ENCODE results near the gene SRP14.
A peak's percentile ranks its signal among the peaks of the same experiment; 100 is the strongest.

Gene SRP14

GRCh38 chr15:40053831-40054604, 15.0 kb upstream of the SRP14 start:
- DNase-seq (ENCODE audit: low read depth): peak; percentile 47
- TF ChIP-seq POLR2A (IDR thresholded peaks at IDR 0.05; ENCODE audit: extremely low read depth, insufficient read length) (no peak), CTCF (IDR thresholded peaks at IDR 0.05; ENCODE audit: low read depth, low read length) (no peak), MAX (IDR thresholded peaks at IDR 0.05; ENCODE audit: low read depth, low read length) (no peak), MYC (IDR thresholded peaks at IDR 0.05; ENCODE audit: low read depth, low read length) (no peak)
- no peak overlapping the region for H3K4me3 ChIP-seq (ENCODE audit: low read depth, low read length)

- H3K4me3 ChIP-seq (ENCODE audit: low read depth, low read length): no peak overlapping the region
- TF ChIP-seq CTCF (IDR thresholded peaks at IDR 0.05; ENCODE audit: low read depth, low read length): no peak
- DNase-seq (ENCODE audit: low read depth): peak; percentile 32
Measured at GRCh38 chr15:40053079-40053830, 14.3 kb upstream of the SRP14 start.

GRCh38 chr15:40052604-40053003, 13.6 kb upstream of the SRP14 start:
- TF ChIP-seq MYC (IDR thresholded peaks at IDR 0.05; ENCODE audit: low read depth, low read length): no peak
- no peak for TF ChIP-seq CTCF (IDR thresholded peaks at IDR 0.05; ENCODE audit: low read depth, low read length)
- TF ChIP-seq POLR2A (IDR thresholded peaks at IDR 0.05; ENCODE audit: extremely low read depth, insufficient read length): no peak
- no peak for TF ChIP-seq MAX (IDR thresholded peaks at IDR 0.05; ENCODE audit: low read depth, low read length)
- peak; percentile 35 for DNase-seq (ENCODE audit: low read depth)
- no peak overlapping the region for H3K4me3 ChIP-seq (ENCODE audit: low read depth, low read length)

- H3K4me3 ChIP-seq (ENCODE audit: low read depth, low read length): no peak overlapping the region
- DNase-seq (ENCODE audit: low read depth): no peak
Measured at GRCh38 chr15:40051616-40052415, 12.8 kb upstream of the SRP14 start.

GRCh38 chr15:40050788-40051470, 11.9 kb upstream of the SRP14 start:
- no peak for TF ChIP-seq POLR2A (IDR thresholded peaks at IDR 0.05; ENCODE audit: extremely low read depth, insufficient read length)
- no peak for TF ChIP-seq MAX (IDR thresholded peaks at IDR 0.05; ENCODE audit: low read depth, low read length)
- no peak for TF ChIP-seq MYC (IDR thresholded peaks at IDR 0.05; ENCODE audit: low read depth, low read length)
- TF ChIP-seq CTCF (IDR thresholded peaks at IDR 0.05; ENCODE audit: low read depth, low read length): no peak
- DNase-seq (ENCODE audit: low read depth): peak; percentile 18
- no peak overlapping the region for H3K4me3 ChIP-seq (ENCODE audit: low read depth, low read length)

More at GRCh38 chr15:40051616-40052415, 12.8 kb upstream of the SRP14 start:
- TF ChIP-seq CTCF (IDR thresholded peaks at IDR 0.05; ENCODE audit: low read depth, low read length): no peak

All from NB4 (cell line).